Mesothelial cell of epicardium (in vitro differentiated cells): ENCODE results near the gene NTRK3. TPM values are rescaled to one million over a fixed set of nuclear protein-coding genes. Genes with fewer than 3 reads are reported as not detected.

Experiments used
- DNase-seq, 2 experiments: peaks; one replicate each; pipeline ENCODE4 v3.0.0; 2021; ENCODE audit warnings: low spot score in 2 of 2; ENCODE audit not compliant: unreplicated experiment in 2 of 2
- H3K27ac Mint-ChIP-seq: 2 replicates; pipeline ENCODE4 v1.8.0; 2021; ENCODE audit warnings: mixed read lengths
- H3K27me3 Mint-ChIP-seq: 2 replicates; pipeline ENCODE4 v1.8.0; 2021; ENCODE audit warnings: low read depth, mixed read lengths
- H3K36me3 Mint-ChIP-seq: 2 replicates; pipeline ENCODE4 v1.8.0; 2021; ENCODE audit warnings: mixed read lengths
- H3K4me1 Mint-ChIP-seq: 2 replicates; pipeline ENCODE4 v1.8.0; 2021; ENCODE audit warnings: mixed read lengths
- H3K4me3 Mint-ChIP-seq: 2 replicates; pipeline ENCODE4 v1.8.0; 2021; ENCODE audit warnings: mild to moderate bottlenecking, moderate library complexity, mixed read lengths
- H3K9me3 Mint-ChIP-seq: 2 replicates; pipeline ENCODE4 v1.8.0; 2021; ENCODE audit warnings: mixed read lengths
- CTCF ChIP-seq: fragments of 200-600 bp; sonication (generic); IDR thresholded peaks from one replicate; pipeline ENCODE4 v1.5.0; 2021; ENCODE audit warnings: antibody characterized with exemption; ENCODE audit not compliant: unreplicated experiment
- total RNA-seq: library from RNA; stranded (reverse); gene quantifications from 3 replicates; pipeline ENCODE4 v1.2.1, GENCODE V29; 2021

NTRK3 gene
- total RNA-seq, 1 donor from 2014 or later = 2.1 TPM

- no peak for DNase-seq
Measured at GRCh38 chr15:87866961-87867360, 389.6 kb downstream of the NTRK3 start.

GRCh38 chr15:87863152-87863551 is 393.4 kb downstream of the NTRK3 start:
- no peak for TF ChIP-seq CTCF
- no peak for DNase-seq
- Mint-ChIP-seq H3K27me3 (peaks cover 53% of the 10 kb centered on the region), H3K27ac (no peak overlapping the region), H3K4me3 (no peak overlapping the region), H3K9me3 (no peaks in the 10 kb centered on the region), H3K4me1 (no peaks in the 10 kb centered on the region), H3K36me3 (no peaks in the 10 kb centered on the region)

More at GRCh38 chr15:87866961-87867360, 389.6 kb downstream of the NTRK3 start:
- Mint-ChIP-seq H3K27me3 (peaks cover 38% of the 10 kb centered on the region), H3K27ac (no peak overlapping the region), H3K36me3 (no peaks in the 10 kb centered on the region), H3K9me3 (no peaks in the 10 kb centered on the region), H3K4me3 (no peak overlapping the region), H3K4me1 (no peaks in the 10 kb centered on the region)
- TF ChIP-seq CTCF = no peak

- Mint-ChIP-seq H3K4me3 (no peak overlapping the region), H3K27ac (no peak overlapping the region), H3K36me3 (no peaks in the 10 kb centered on the region), H3K27me3 (peaks cover 44% of the 10 kb centered on the region), H3K4me1 (no peaks in the 10 kb centered on the region), H3K9me3 (no peaks in the 10 kb centered on the region)
- TF ChIP-seq CTCF = no peak
- no peak for DNase-seq
Measured at GRCh38 chr15:87860743-87861142, 395.8 kb downstream of the NTRK3 start.

- Mint-ChIP-seq H3K4me3 (no peak overlapping the region), H3K27me3 (peaks cover 26% of the 10 kb centered on the region), H3K36me3 (no peaks in the 10 kb centered on the region), H3K27ac (no peak overlapping the region), H3K9me3 (no peaks in the 10 kb centered on the region), H3K4me1 (no peaks in the 10 kb centered on the region)
- no peak for DNase-seq
- TF ChIP-seq CTCF = no peak
Measured at GRCh38 chr15:87858651-87859050, 397.9 kb downstream of the NTRK3 start.

GRCh38 chr15:87851497-87851896 is 405.0 kb downstream of the NTRK3 start:
- Mint-ChIP-seq H3K9me3 (no peaks in the 10 kb centered on the region), H3K4me1 (no peaks in the 10 kb centered on the region), H3K36me3 (no peaks in the 10 kb centered on the region), H3K27ac (no peak overlapping the region), H3K4me3 (no peak overlapping the region), H3K27me3 (peaks cover 16% of the 10 kb centered on the region)
- no peak for DNase-seq
- no peak for TF ChIP-seq CTCF

GRCh38 chr15:87850916-87851315 is 405.6 kb downstream of the NTRK3 start:
- H3K36me3 Mint-ChIP-seq = no peaks in the 10 kb centered on the region
- peaks cover 13% of the 10 kb centered on the region for H3K27me3 Mint-ChIP-seq
- no peaks in the 10 kb centered on the region for H3K9me3 Mint-ChIP-seq
- no peak for DNase-seq
- no peak for TF ChIP-seq CTCF
- H3K27ac Mint-ChIP-seq = no peak overlapping the region
- H3K4me1 Mint-ChIP-seq = no peaks in the 10 kb centered on the region
- no peak overlapping the region for H3K4me3 Mint-ChIP-seq
